ENCODE results near the gene RABGAP1L.

- no peak for TF ChIP-seq CTCF (tag by site-specific recombination; IDR thresholded peaks at IDR 0.05)
- TF ChIP-seq GLIS1 (tag by site-specific recombination; IDR thresholded peaks at IDR 0.05): no peak
- TF ChIP-seq KLF7 (tag by site-specific recombination; IDR thresholded peaks at IDR 0.05; ENCODE audit: borderline replicate concordance): no peak
- TF ChIP-seq ZNF274 (IDR thresholded peaks at IDR 0.05; ENCODE audit: low read length): no peak
- no peak for TF ChIP-seq ZNF274 (tag by site-specific recombination; IDR thresholded peaks at IDR 0.05; ENCODE audit: borderline replicate concordance)
- TF ChIP-seq ZNF777 (tag by site-specific recombination; IDR thresholded peaks at IDR 0.05; ENCODE audit: borderline replicate concordance): no peak
- no peak for TF ChIP-seq ZNF747 (tag by site-specific recombination; IDR thresholded peaks at IDR 0.05)
- TF ChIP-seq ZNF561 (tag by site-specific recombination; IDR thresholded peaks at IDR 0.05; ENCODE audit: borderline replicate concordance): no peak
- no peak for TF ChIP-seq ZNF416 (tag by site-specific recombination; IDR thresholded peaks at IDR 0.05)
- no peak for TF ChIP-seq KLF1 (tag by site-specific recombination; IDR thresholded peaks at IDR 0.05)
- no peak for TF ChIP-seq YY2 (tag by site-specific recombination; IDR thresholded peaks at IDR 0.05)
- no peak for TF ChIP-seq ZNF596 (tag by site-specific recombination; IDR thresholded peaks at IDR 0.05)
- TF ChIP-seq ZBTB17 (tag by site-specific recombination; IDR thresholded peaks at IDR 0.05): no peak
- TF ChIP-seq, protein P1, sequence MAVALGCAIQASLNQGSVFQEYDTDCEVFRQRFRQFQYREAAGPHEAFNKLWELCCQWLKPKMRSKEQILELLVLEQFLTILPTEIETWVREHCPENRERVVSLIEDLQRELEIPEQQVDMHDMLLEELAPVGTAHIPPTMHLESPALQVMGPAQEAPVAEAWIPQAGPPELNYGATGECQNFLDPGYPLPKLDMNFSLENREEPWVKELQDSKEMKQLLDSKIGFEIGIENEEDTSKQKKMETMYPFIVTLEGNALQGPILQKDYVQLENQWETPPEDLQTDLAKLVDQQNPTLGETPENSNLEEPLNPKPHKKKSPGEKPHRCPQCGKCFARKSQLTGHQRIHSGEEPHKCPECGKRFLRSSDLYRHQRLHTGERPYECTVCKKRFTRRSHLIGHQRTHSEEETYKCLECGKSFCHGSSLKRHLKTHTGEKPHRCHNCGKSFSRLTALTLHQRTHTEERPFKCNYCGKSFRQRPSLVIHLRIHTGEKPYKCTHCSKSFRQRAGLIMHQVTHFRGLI (tag by site-specific recombination; IDR thresholded peaks at IDR 0.05): no peak
- no peak for TF ChIP-seq ZNF548 (tag by site-specific recombination; IDR thresholded peaks at IDR 0.05)
Observed at GRCh38 chr1:174445817-174446216, 286.5 kb downstream of the RABGAP1L start.

Data from HEK293 (cell line).